Liver (tissue), 9 donors: ENCODE results near the gene SWAP70. TPM values are rescaled to one million over a fixed set of nuclear protein-coding genes. Genes with fewer than 3 reads are reported as not detected.
A peak's percentile ranks its signal among the peaks of the same experiment; 100 is the strongest.

Experiments used
- DNase-seq: peaks from one replicate; pipeline ENCODE4 v3.0.0-alpha.2; 2017; ENCODE audit warnings: low spot score
- H3K27ac ChIP-seq, 2 donors: one replicate each; pipeline ENCODE4 v1.7.0; 2013; ENCODE audit warnings: inconsistent platforms in 2 of 2, low read length in 2 of 2, control low read depth in 1 of 2, low read depth in 1 of 2, mild to moderate bottlenecking in 1 of 2
- H3K27me3 ChIP-seq, 4 donors: one replicate each; pipeline versions ENCODE4 v1.6.1 to v1.7.0; 2013; ENCODE audit warnings: low read length in 3 of 4, inconsistent platforms in 1 of 4, mild to moderate bottlenecking in 1 of 4, moderate library complexity in 1 of 4; ENCODE audit not compliant: control insufficient read depth in 4 of 4, insufficient read depth in 4 of 4
- H3K36me3 ChIP-seq, 4 donors: one replicate each; pipeline versions ENCODE4 v1.6.1 to v1.7.0; 2013; ENCODE audit warnings: low read length in 3 of 4, mild to moderate bottlenecking in 3 of 4, low read depth in 1 of 4, moderate library complexity in 1 of 4; ENCODE audit not compliant: control insufficient read depth in 4 of 4, insufficient read depth in 3 of 4
- H3K4me1 ChIP-seq, 4 donors: one replicate each; pipeline versions ENCODE4 v1.6.1 to v1.7.0; 2013; ENCODE audit warnings: low read length in 3 of 4, mild to moderate bottlenecking in 3 of 4, moderate library complexity in 1 of 4; ENCODE audit not compliant: control insufficient read depth in 4 of 4, insufficient read depth in 4 of 4
- H3K4me3 ChIP-seq, 3 donors: one replicate each; pipeline versions ENCODE4 v1.6.1 to v1.7.0; 2013; ENCODE audit warnings: low read length in 3 of 3, control low read depth in 1 of 3, low read depth in 1 of 3, mild to moderate bottlenecking in 1 of 3
- H3K9ac ChIP-seq, 2 donors: one replicate each; pipeline ENCODE4 v1.7.0; 2013; ENCODE audit warnings: low read length in 2 of 2, mild to moderate bottlenecking in 2 of 2, moderate library complexity in 2 of 2, control low read depth in 1 of 2, low read depth in 1 of 2
- H3K9me3 ChIP-seq, 4 donors: one replicate each; pipeline versions ENCODE4 v1.6.1 to v1.7.0; 2013; ENCODE audit warnings: low read length in 3 of 4; ENCODE audit not compliant: control insufficient read depth in 4 of 4
- ATF3 ChIP-seq: IDR thresholded peaks from 2 replicates; pipeline ENCODE4 v1.6.1; 2016; ENCODE audit warnings: antibody characterized with exemption
- EGR1 ChIP-seq, 2 donors: IDR thresholded peaks; 2 replicates each; pipeline ENCODE4 v1.6.1; 2016 to 2018; ENCODE audit warnings: antibody characterized with exemption in 2 of 2, low read depth in 2 of 2
- FOXA1 ChIP-seq: IDR thresholded peaks from 2 replicates; pipeline ENCODE4 v1.6.1; 2016; ENCODE audit warnings: antibody characterized with exemption
- FOXA2 ChIP-seq: IDR thresholded peaks from 2 replicates; pipeline ENCODE4 v1.6.1; 2016; ENCODE audit warnings: antibody characterized with exemption
- GABPA ChIP-seq, 2 donors: IDR thresholded peaks in 1 of 2; conservative IDR thresholded peaks in 1 of 2; 2 replicates each; pipeline ENCODE4 v1.6.1; 2016; ENCODE audit warnings: antibody characterized with exemption in 2 of 2, mild to moderate bottlenecking in 1 of 2, moderate library complexity in 1 of 2
- HNF4A ChIP-seq, 2 donors: conservative IDR thresholded peaks; 2 replicates each; pipeline ENCODE4 v1.6.1; 2016; ENCODE audit warnings: antibody characterized with exemption in 2 of 2, mild to moderate bottlenecking in 2 of 2
- HNF4G ChIP-seq: IDR thresholded peaks from 2 replicates; pipeline ENCODE4 v1.6.1; 2016; ENCODE audit warnings: antibody characterized with exemption
- JUND ChIP-seq, 2 donors: IDR thresholded peaks; 2 replicates each; pipeline ENCODE4 v1.6.1; 2016; ENCODE audit warnings: antibody characterized with exemption in 2 of 2
- MAX ChIP-seq: IDR thresholded peaks from 2 replicates; pipeline ENCODE4 v1.6.1; 2016; ENCODE audit warnings: antibody characterized with exemption
- NR2F2 ChIP-seq: IDR thresholded peaks from 2 replicates; pipeline ENCODE4 v1.6.1; 2016; ENCODE audit warnings: antibody characterized with exemption
- RAD21 ChIP-seq, 2 donors: IDR thresholded peaks; 2 replicates each; pipeline ENCODE4 v1.6.1; 2016; ENCODE audit warnings: antibody characterized with exemption in 2 of 2, mild to moderate bottlenecking in 2 of 2
- REST ChIP-seq: IDR thresholded peaks from 2 replicates; pipeline ENCODE4 v1.6.1; 2016; ENCODE audit warnings: antibody characterized with exemption, mild to moderate bottlenecking
- RXRA ChIP-seq, 2 donors: IDR thresholded peaks; 2 replicates each; pipeline ENCODE4 v1.6.1; 2017 to 2018; ENCODE audit warnings: antibody characterized with exemption in 2 of 2, mild to moderate bottlenecking in 1 of 2
- SP1 ChIP-seq: IDR thresholded peaks from 2 replicates; pipeline ENCODE4 v1.6.1; 2018; ENCODE audit warnings: antibody characterized with exemption, mild to moderate bottlenecking
- YY1 ChIP-seq: IDR thresholded peaks from 2 replicates; pipeline ENCODE4 v1.6.1; 2016; ENCODE audit warnings: antibody characterized with exemption, mild to moderate bottlenecking
- ZBTB33 ChIP-seq: IDR thresholded peaks from 2 replicates; pipeline ENCODE4 v1.6.1; 2016; ENCODE audit warnings: antibody characterized with exemption
- WGBS: extraction: QIAGEN DNeasy Blood & Tissue Kit; methylation state at CpG from one replicate; pipeline ENCODE4 v1.1.7; 2013; 5-methylcytosine and 5-hydroxymethylcytosine counted together
- polyA plus RNA-seq, 2 donors: library from polyadenylated mRNA; stranded (reverse) in 1 of 2; unstranded in 1 of 2; fragments of 200-250 nt in 1 of 2; fragments of >200 nt in 1 of 2; fragmentation: Nextera tagmentation in 1 of 2; extraction: Ambion mirVana in 1 of 2; gene quantifications; one replicate each; pipeline versions ENCODE4 v1.2.1 to v1.2.3, GENCODE V29; 2013 to 2015
- total RNA-seq, 2 donors: library from RNA; depleted of rRNA; stranded (reverse); fragments of >200 nt; gene quantifications; one replicate each; pipeline ENCODE4 v1.2.3, GENCODE V29; 2014
- TF ChIP-seq, protein P1 (sequence below): fragments of 150-350 bp; IDR thresholded peaks from 2 replicates; pipeline ENCODE4 v1.5.1; 2017; ENCODE audit warnings: improper control_type of control experiment, low read depth, low read length; ENCODE audit not compliant: missing input control
- donor health status: healthy.
- donor health status: healthy.
- donor health status: healthy.
- donor health status: healthy.
- donor health status: healthy.

SWAP70 gene
- total and polyA plus RNA-seq, 4 donors, result 4.0 to 8.4 (median 5.8) TPM

- Histone ChIP-seq H3K27ac (peak overlapping the region in 1 of 2 donors; percentile 33), H3K4me1 (no peaks in the 10 kb centered on the region), H3K4me3 (no peak overlapping the region), H3K9ac (no peak overlapping the region), H3K9me3 (no peaks in the 10 kb centered on the region), H3K36me3 (no peaks in the 10 kb centered on the region), H3K27me3 (no peaks in the 10 kb centered on the region)
- WGBS, result 68% methylated on average over 4 of the region's 4 CpGs
- TF ChIP-seq RAD21 (IDR thresholded peaks at IDR 0.05), result peak in 1 of 2 donors; percentile 22
- no peak for TF ChIP-seq RXRA (IDR thresholded peaks at IDR 0.05)
- no peak for TF ChIP-seq MAX
- no peak for DNase-seq
Observed at GRCh38 chr11:9716275-9717039, 52.6 kb downstream of the SWAP70 start.

GRCh38 chr11:9717040-9717357 lies 53.1 kb downstream of the SWAP70 start:
- H3K4me3 ChIP-seq, result no peak overlapping the region
- no peak for DNase-seq
- no peak overlapping the region for H3K27ac ChIP-seq
- no peak for TF ChIP-seq NR2F2
- H3K4me1 ChIP-seq, result no peaks in the 10 kb centered on the region
- 74% methylated on average over 3 of the region's 3 CpGs for WGBS
- no peak overlapping the region for H3K9ac ChIP-seq
- H3K27me3 ChIP-seq, result no peaks in the 10 kb centered on the region
- no peaks in the 10 kb centered on the region for H3K36me3 ChIP-seq
- H3K9me3 ChIP-seq, result no peaks in the 10 kb centered on the region

DNA sequence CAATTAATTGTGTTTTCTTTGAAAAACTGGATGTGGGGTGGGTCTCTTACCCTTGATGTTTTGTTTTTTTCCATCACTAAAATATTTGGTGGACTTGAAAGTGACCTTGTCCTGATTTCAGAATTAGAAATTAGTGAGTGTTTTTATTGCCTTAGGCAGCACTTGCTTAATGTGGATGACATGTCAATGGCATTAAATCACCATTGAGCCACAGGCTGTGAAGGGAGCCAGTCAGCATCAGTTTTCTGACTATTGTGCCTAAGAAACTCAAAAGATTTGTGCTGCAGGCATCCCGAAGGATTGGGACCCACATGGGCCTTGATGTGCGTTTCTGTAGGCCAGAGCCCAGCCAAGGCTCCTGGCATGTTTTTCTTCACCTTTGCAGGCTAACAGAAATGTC lies 53.8 kb downstream of the SWAP70 start:
- Histone ChIP-seq H3K4me3 (no peak overlapping the region), H3K36me3 (no peaks in the 10 kb centered on the region), H3K9me3 (no peaks in the 10 kb centered on the region), H3K27ac (no peak overlapping the region), H3K4me1 (no peaks in the 10 kb centered on the region), H3K27me3 (no peaks in the 10 kb centered on the region), H3K9ac (no peak overlapping the region)
- whole genome bisulfite sequencing, result 98% methylated on average over 2 of the region's 2 CpGs
- TF ChIP-seq GABPA (IDR thresholded peaks at IDR 0.05 in 1 of 2, conservative IDR thresholded peaks at IDR 0.05 in 1 of 2) (no peak), ATF3 (no peak), FOXA2 (no peak), HNF4A (conservative IDR thresholded peaks at IDR 0.05) (no peak), REST (no peak), HNF4G (no peak), NR2F2 (no peak), ZBTB33 (no peak), SP1 (no peak), JUND (IDR thresholded peaks at IDR 0.05) (no peak), MAX (no peak), RXRA (IDR thresholded peaks at IDR 0.05) (no peak), EGR1 (IDR thresholded peaks at IDR 0.05; ENCODE audit: low read depth in 2 of 2) (no peak), YY1 (no peak), FOXA1 (no peak)
- TF ChIP-seq, protein P1, sequence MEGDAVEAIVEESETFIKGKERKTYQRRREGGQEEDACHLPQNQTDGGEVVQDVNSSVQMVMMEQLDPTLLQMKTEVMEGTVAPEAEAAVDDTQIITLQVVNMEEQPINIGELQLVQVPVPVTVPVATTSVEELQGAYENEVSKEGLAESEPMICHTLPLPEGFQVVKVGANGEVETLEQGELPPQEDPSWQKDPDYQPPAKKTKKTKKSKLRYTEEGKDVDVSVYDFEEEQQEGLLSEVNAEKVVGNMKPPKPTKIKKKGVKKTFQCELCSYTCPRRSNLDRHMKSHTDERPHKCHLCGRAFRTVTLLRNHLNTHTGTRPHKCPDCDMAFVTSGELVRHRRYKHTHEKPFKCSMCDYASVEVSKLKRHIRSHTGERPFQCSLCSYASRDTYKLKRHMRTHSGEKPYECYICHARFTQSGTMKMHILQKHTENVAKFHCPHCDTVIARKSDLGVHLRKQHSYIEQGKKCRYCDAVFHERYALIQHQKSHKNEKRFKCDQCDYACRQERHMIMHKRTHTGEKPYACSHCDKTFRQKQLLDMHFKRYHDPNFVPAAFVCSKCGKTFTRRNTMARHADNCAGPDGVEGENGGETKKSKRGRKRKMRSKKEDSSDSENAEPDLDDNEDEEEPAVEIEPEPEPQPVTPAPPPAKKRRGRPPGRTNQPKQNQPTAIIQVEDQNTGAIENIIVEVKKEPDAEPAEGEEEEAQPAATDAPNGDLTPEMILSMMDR, result no peak
- DNase-seq, result no peak
